GM15510 (cell line): ENCODE measurements around the gene HECW1.

Experiments
- POLR2A ChIP-seq: IDR thresholded peaks from 3 replicates; pipeline ENCODE4 v1.6.1; 2011; ENCODE audit warnings: borderline replicate concordance; ENCODE audit not compliant: insufficient read length; ENCODE audit errors: extremely low read depth

HECW1 gene

DNA sequence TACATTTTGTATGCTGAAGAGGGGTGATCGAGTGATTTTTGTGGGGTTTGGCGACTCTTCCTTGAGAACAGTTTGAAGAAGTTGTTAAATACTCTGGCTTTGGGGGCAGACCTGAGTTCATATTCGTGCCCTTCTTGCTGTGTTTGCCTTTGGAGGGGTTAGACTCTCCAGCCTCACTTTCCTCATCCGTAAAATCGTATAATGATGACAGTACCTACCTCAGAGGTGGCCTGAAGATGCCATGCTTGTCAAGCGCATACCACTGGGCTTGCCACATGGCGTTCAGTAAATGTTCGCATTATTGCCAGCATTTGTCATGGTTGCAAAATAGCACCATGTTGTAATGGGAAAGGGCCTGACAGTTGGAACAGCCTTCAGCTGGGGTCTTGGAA is 471.7 kb downstream of the HECW1 start:
- no peak for TF ChIP-seq POLR2A

GRCh38 chr7:43585562-43585961 is 473.1 kb downstream of the HECW1 start:
- TF ChIP-seq POLR2A = no peak

GRCh38 chr7:43586251-43586900 is 473.9 kb downstream of the HECW1 start:
- no peak for TF ChIP-seq POLR2A

GRCh38 chr7:43588477-43589132 is 476.2 kb downstream of the HECW1 start:
- TF ChIP-seq POLR2A = no peak

DNA sequence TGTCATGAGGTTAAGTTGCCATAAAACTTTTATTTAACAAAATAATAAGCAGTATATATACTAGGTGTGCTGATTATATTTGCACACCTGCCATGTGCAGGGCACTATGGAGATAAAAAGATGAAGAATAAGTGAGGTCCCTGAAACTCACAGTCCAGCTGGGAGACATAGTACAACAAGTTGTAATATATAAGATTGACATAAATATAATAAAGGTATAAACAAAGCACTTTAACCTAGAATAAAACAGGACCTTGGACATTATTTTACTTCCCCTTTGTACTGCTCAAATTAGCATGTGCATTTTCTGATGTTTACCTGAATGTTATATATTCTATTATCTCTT is 476.7 kb downstream of the HECW1 start:
- TF ChIP-seq POLR2A = no peak

GRCh38 chr7:43589728-43590127 is 477.3 kb downstream of the HECW1 start:
- TF ChIP-seq POLR2A = no peak

DNA sequence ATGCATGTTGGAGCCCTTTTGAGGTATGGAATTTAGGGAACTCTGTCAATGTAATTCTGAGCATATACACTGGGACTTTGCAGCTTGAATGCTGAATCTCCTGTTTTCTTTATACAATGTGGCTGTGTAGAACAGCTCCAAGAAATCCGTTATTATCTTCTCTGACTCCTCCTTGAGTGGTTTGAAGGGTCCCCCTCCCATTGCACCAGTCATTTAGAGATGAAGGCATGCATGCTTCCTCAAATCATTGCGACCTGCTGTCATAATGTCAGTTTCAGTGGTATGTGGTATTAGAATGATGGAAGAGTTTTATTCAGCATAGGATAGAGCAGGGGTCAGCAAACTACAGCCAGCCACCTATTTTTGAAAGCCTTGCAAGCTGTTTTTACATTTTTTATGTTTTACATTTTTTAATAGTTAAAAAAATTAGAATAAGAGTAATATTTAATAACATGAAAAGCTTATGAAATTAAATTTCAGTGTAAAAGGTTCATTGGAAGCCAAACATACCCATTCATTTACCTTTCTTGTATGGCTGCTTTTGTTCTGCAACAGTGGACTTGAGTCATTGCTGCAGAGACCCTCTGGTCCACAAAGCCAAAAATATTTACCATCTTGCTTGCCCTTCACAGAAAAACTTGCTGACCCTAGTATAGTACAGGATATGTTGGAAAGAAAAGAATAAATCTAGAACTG is 478.6 kb downstream of the HECW1 start:
- no peak for TF ChIP-seq POLR2A

DNA sequence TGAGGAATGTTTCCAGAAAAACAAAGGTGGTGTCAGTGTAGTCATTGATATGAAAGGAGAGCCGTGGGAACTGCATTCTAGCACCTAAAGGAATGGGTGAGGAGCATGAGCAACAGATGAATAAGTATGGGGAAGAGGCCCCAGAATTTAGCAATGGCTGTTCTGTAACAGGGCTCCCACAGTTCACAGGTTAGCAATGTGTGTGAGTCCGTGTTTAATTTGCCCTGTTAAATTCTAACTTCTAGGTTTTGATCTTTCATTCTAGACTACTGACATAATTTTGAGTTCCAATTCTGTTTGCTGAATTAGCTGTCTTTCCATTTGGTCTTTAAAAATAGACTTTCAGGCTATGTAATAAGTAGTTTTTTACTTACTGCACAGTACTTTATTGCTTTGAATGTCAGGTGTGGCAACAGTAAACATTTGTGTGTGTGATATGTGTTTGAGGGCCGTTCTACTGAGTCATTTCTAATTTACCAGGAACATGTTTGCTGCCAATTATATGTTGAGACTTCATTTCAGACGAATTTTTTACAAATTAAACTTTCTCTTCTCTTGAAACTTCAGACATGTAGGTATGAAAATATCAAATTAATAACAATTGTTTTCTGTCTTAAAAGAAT is 479.2 kb downstream of the HECW1 start:
- TF ChIP-seq POLR2A = no peak

- no peak for TF ChIP-seq POLR2A
Observed at GRCh38 chr7:43592326-43592725, 479.9 kb downstream of the HECW1 start.

GRCh38 chr7:43593010-43593409 is 480.6 kb downstream of the HECW1 start:
- TF ChIP-seq POLR2A = no peak

- TF ChIP-seq POLR2A = no peak
Observed at GRCh38 chr7:43594020-43594419, 481.6 kb downstream of the HECW1 start.

- TF ChIP-seq POLR2A = no peak
Observed at GRCh38 chr7:43600056-43600455, 487.6 kb downstream of the HECW1 start.

DNA sequence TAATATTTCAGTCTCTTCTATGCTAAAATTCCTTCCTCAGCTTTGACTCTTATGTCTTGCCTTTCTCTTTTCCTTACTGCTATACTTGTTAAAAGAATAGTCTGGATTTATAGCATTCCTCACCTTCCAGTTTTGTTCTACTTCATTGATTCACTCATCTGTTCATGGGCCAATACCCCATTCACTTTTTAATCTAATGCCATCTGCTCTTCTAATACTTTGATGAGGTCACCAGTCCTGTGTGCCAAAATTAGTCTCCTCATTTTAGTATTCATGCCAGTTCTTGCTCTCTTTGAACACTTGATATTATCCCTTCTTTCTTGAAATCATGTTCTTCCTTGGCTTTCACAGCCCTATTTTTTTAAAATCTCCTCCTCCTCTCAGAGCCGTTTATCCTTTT is 489.8 kb downstream of the HECW1 start:
- no peak for TF ChIP-seq POLR2A

- TF ChIP-seq POLR2A = no peak
Observed at GRCh38 chr7:43604251-43604650, 491.8 kb downstream of the HECW1 start.

GRCh38 chr7:43609097-43609496 is 496.6 kb downstream of the HECW1 start:
- no peak for TF ChIP-seq POLR2A

GRCh38 chr7:43612128-43612527 is 499.7 kb downstream of the HECW1 start:
- no peak for TF ChIP-seq POLR2A
